Fibroblast of the aortic adventitia (primary cell): ENCODE data around the gene MAX. TPM values are rescaled to one million over a fixed set of nuclear protein-coding genes. Genes with fewer than 3 reads are reported as not detected.

Source experiments
- DNase-seq: peaks from one replicate; pipeline ENCODE4 v3.0.0-alpha.2; 2010; ENCODE audit warnings: low read depth
- H3K4me3 ChIP-seq: 2 replicates; pipeline ENCODE4 v1.5.1; 2011; ENCODE audit warnings: low read depth, mild to moderate bottlenecking, control low read depth, low read length, moderate library complexity
- total RNA-seq: library from RNA; depleted of rRNA; stranded (reverse); fragments of >200 nt; gene quantifications from 2 replicates; pipeline ENCODE4 v1.2.3, GENCODE V29; 2012; ENCODE audit warnings: low replicate concordance
- TF ChIP-seq, protein P1 (sequence below): IDR thresholded peaks from 2 replicates; pipeline ENCODE4 v1.5.1; 2011; ENCODE audit warnings: mild to moderate bottlenecking, low read length, control low read depth, inconsistent platforms; ENCODE audit not compliant: insufficient read depth

Gene MAX, protein sequence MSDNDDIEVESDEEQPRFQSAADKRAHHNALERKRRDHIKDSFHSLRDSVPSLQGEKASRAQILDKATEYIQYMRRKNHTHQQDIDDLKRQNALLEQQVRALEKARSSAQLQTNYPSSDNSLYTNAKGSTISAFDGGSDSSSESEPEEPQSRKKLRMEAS
- total RNA-seq, result 61.0 and 69.3 TPM in 2 replicates

DNA sequence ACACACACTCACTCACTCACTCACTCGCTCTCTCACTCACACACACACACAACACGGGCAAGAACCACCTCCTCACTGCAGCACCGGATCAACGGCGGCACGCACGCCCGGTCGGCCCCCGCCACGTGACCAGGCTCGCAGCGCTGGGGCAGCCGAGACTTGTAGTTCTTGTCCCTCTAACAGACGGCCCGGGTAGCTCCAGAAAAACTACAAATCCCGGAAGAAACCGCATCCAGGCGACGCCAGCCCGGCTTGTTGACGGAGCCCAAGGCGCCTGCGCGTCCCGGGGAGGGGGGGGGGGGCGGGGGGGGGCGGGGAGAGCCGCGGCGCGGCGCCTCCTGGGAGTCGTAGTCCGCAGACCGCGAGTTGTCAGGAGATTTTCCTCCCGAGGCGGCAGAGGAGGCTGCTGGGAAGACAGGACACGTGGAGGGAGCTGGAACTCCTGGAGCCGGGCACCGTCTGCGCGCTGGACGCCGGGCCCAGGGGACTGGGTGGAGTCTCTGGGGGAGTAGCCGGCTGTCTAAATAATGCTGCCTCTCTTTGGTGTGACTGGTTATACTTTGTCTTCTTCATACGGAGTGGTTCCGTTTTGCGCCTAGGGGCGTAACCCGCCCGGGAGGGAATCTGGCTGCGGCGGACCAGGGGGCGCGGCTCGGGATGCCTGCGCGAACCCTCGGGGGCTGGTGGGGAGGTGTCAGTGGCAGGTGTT, at the start of gene MAX:
MAX (minus strand) TSS at position 77 of the 709 bp plus-strand sequence. CDS start 178 bp downstream, outside the sequence.
- TF ChIP-seq, protein P1, sequence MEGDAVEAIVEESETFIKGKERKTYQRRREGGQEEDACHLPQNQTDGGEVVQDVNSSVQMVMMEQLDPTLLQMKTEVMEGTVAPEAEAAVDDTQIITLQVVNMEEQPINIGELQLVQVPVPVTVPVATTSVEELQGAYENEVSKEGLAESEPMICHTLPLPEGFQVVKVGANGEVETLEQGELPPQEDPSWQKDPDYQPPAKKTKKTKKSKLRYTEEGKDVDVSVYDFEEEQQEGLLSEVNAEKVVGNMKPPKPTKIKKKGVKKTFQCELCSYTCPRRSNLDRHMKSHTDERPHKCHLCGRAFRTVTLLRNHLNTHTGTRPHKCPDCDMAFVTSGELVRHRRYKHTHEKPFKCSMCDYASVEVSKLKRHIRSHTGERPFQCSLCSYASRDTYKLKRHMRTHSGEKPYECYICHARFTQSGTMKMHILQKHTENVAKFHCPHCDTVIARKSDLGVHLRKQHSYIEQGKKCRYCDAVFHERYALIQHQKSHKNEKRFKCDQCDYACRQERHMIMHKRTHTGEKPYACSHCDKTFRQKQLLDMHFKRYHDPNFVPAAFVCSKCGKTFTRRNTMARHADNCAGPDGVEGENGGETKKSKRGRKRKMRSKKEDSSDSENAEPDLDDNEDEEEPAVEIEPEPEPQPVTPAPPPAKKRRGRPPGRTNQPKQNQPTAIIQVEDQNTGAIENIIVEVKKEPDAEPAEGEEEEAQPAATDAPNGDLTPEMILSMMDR, result no peak
- DNase-seq, result peak; percentile 99
- H3K4me3 ChIP-seq, result peak within 1 kb of the TSS; percentile 80

DNA sequence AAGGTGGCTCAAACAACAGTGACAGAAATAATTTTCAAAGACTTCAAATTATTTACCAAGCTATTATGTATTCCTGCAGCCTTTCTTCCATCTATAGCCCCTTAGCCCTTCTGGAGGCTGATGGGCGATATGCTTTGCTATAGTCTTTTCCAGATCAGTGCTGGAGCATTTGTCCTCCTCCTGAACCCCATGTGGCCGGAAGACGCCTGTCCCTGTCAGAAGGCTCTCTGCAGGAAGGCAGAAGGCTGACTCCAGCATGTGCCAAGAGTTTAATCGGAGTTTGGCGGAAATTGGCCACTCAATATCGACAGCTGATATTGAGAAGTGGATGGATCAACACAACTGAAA, 49.3 kb upstream of the MAX start:
- TF ChIP-seq, protein P1, result no peak
- no peak for DNase-seq
- H3K4me3 ChIP-seq, result no peak overlapping the region

DNA sequence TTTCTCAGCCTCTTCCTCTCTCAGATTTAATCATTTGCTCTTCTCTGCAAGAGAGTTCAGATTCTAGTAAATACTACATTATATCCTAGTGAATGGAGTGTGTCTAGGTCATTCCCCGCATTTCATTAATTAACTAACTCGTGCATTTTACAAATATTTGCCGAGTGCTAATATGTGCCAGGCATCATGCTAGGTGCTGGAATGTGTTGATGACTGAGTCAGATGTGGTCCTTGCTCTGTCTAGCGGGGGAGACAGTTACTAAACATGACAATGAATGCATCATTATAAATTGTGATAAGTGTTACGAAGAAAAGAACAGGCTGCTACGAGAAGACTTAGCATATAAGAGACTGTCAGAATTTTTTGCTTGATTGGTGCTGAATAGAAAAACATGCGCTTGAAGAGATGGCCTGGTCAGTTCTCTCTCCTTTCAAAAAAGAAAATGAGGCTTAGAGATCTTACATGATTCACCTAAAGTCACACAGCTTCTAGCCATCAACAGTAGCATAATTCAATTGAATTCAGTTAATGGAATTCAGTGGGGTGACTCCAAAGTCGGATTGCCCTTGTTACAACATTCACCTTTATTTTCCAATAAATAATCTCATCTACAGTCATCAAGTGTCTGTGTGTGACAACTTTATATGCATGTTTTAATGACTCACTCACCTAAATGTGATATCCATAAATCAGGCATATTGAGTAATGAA, 48.7 kb upstream of the MAX start:
- no peak overlapping the region for H3K4me3 ChIP-seq
- no peak for DNase-seq
- TF ChIP-seq, protein P1, result no peak

DNA sequence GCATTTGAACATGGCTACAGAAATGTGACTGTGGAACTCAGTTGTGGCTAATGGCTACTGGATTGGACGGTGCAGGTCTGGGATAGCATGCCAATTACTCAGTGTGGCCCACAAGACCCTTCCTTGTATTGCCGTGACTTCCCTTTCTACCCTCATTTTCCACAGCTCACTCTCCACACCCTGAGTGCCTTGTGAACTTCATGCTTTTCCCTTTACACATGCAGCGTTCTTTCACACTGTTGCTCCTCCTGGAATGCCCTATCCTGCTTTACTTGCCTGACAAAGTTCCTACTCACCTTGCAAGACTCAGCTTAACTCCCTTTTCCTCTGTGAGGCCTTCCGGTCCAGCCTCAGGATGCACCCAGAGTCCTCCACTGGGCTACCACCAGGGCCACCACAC, 46.8 kb upstream of the MAX start:
- TF ChIP-seq, protein P1, result no peak
- no peak overlapping the region for H3K4me3 ChIP-seq
- DNase-seq, result no peak

DNA sequence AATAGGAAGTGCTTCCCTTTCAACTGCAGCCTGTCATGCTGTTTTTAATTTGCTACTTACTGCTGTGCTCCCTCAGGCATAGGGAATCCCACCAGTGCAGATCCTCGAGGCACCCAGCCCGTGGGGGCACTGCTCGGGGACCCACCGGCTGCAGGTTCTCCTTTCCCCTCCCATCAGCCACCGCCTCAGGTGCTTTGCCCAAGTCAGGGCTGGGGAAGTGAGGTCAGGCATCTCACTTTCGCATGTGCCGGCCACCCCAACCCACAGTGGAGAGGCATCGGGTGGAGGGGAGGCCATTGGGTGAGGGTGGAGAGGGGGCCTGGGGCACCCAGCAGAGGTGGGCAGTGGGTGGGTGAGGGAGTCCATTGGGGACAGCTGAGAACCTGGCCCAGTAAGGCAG, 41.9 kb upstream of the MAX start:
- TF ChIP-seq, protein P1, result no peak
- no peak for DNase-seq
- no peak overlapping the region for H3K4me3 ChIP-seq

DNA sequence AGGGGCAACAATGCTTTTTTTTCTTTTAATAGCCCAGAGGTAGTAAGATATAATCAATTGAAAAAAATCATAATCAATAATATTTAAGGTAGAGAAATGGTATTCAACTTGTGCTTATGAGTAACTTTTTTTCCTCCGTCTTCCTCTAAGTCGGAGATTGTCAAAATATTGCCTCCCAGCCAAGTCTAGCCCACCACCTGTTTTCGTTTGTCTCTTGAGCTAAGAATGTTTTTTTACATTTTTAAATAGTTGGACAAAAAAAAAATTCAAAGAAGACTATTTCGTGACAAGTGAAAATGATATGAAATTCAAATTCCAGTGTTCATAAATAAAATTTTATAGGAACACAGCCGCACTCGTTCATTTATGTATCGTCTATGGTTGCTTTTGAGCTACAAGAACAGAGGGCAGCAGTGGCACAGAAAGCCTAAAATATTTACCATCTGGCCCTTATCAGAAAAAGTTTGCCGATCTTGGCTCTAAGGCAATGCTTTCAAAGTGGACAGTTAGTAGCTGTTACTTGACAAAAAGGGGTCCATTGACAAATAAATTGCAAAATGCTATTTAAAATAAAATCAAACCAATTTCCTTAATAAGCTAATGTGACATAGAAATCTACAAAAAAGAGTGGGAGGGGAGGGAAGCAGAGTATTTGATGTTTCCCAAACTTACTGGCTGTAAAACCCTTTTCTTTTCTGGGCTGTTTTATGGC, 40.8 kb upstream of the MAX start:
- TF ChIP-seq, protein P1, result no peak
- no peak for DNase-seq
- H3K4me3 ChIP-seq, result no peak overlapping the region
